ENCODE results near the gene MAMDC2.

GRCh38 chr9:70031141-70031545, 12.5 kb upstream of the MAMDC2 start:
- TF ChIP-seq HOXB5 (CRISPR knock-in tag; IDR thresholded peaks at IDR 0.05) = no peak
- TF ChIP-seq POLR2A (IDR thresholded peaks at IDR 0.05; ENCODE audit: low read length) = no peak
- TF ChIP-seq CTCF (IDR thresholded peaks at IDR 0.05) = no peak
- TF ChIP-seq CBX2 (IDR thresholded peaks at IDR 0.05; ENCODE audit: borderline replicate concordance, low read depth) = no peak
- no peak for TF ChIP-seq ZC3H11A (IDR thresholded peaks at IDR 0.05)
- no peak for TF ChIP-seq RAD21 (conservative IDR thresholded peaks at IDR 0.05 in 1 of 2, IDR thresholded peaks at IDR 0.05 in 1 of 2)
- no peak for TF ChIP-seq KDM1A (IDR thresholded peaks at IDR 0.05; ENCODE audit: low read depth)
- no peak for TF ChIP-seq GATA3 (IDR thresholded peaks at IDR 0.05; ENCODE audit: borderline replicate concordance)
- no peak for TF ChIP-seq CHD2 (IDR thresholded peaks at IDR 0.05; ENCODE audit: low read length, partially characterized antibody)
